ENCODE measurements around the gene DIAPH3.

Gene DIAPH3

GRCh38 chr13:59643906-59644626, 519.7 kb downstream of the DIAPH3 start:
- in situ Hi-C loops (cut with HindIII; ENCODE audit: low pct_ligation_motif_present, low pct_unique_long_range_greater_than_20kb, low sequenced_read_pairs): no loop called here
- DNase-seq: no peak

DNA sequence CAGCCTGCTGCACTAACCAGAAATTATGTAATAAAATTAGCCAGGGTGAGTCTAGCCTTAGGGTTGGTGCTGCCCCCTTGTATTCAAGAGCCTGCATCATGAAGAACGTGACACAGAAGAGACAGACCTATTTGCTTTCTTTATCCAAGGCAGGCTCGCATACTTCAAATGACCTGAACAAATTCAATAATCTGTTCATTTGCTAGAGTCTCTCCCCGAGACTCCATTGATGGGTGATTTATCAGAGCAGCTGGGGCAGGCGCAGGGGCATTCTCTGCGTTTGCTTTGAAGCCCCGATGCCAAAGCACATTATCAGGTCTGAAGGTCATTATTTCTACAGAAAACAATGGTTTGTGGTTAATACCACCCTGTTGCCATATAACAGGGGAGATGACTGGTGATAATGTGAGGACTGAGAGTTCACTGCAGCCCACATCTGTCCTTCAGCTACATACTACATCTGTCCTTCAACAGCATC, 520.3 kb downstream of the DIAPH3 start:
- DNase-seq: no peak
- in situ Hi-C loops (cut with HindIII; ENCODE audit: low pct_ligation_motif_present, low pct_unique_long_range_greater_than_20kb, low sequenced_read_pairs): no loop called here

GRCh38 chr13:59641817-59642216, 521.9 kb downstream of the DIAPH3 start:
- in situ Hi-C loops (cut with HindIII; ENCODE audit: low pct_ligation_motif_present, low pct_unique_long_range_greater_than_20kb, low sequenced_read_pairs): no loop called here
- no peak for DNase-seq

DNA sequence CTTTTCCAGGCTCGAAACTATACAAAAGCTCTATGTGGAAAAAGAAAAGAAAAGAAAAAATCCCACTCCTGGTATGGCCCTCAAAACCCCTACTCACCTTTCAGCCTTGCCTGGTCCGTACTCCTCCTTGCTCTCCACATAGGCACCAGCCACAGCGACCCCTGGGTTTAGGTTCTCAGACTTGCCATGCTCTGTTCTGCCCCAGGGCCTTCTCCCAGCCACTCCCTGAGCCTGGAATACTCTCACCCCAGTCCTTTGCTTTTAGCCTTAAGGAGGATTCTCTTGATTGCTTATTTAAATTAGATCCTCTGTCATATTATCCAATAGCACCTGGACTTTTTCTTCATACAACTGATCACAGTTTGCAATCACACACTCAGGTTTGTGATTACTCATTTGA, 522.5 kb downstream of the DIAPH3 start:
- DNase-seq: no peak
- in situ Hi-C loops (cut with HindIII; ENCODE audit: low pct_ligation_motif_present, low pct_unique_long_range_greater_than_20kb, low sequenced_read_pairs): no loop called here

GRCh38 chr13:59638404-59638803, 525.3 kb downstream of the DIAPH3 start:
- in situ Hi-C loops (cut with HindIII; ENCODE audit: low pct_ligation_motif_present, low pct_unique_long_range_greater_than_20kb, low sequenced_read_pairs): no loop called here
- no peak for DNase-seq

DNA sequence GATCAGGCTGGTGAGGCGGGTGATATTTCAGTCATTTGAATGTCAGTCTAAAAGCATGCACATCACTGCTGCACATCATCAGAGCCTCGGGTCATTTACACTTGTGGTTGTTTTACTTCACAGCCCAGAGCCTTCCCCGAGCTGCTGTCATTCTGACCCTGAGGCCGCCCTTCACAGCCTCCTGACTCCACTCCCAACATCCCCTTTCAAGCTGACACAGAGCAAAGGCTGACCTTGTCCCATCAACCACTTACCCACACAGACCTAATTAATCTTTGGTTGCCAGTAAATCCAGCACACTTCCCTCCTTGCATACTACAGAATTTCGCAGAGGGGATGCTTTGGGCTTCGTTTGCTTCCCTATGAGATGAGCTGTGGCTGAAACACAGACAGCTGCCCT, 528.1 kb downstream of the DIAPH3 start:
- in situ Hi-C loops (cut with HindIII; ENCODE audit: low pct_ligation_motif_present, low pct_unique_long_range_greater_than_20kb, low sequenced_read_pairs): no loop called here

GRCh38 chr13:59633290-59633689, 530.4 kb downstream of the DIAPH3 start:
- in situ Hi-C loops (cut with HindIII; ENCODE audit: low pct_ligation_motif_present, low pct_unique_long_range_greater_than_20kb, low sequenced_read_pairs): no loop called here
- no peak for DNase-seq

More for the DNA sequence above, 528.1 kb downstream of the DIAPH3 start:
- DNase-seq: no peak

- in situ Hi-C loops (cut with HindIII; ENCODE audit: low pct_ligation_motif_present, low pct_unique_long_range_greater_than_20kb, low sequenced_read_pairs): no loop called here
- DNase-seq: no peak
Measured at GRCh38 chr13:59631271-59631670, 532.5 kb downstream of the DIAPH3 start.

DNA sequence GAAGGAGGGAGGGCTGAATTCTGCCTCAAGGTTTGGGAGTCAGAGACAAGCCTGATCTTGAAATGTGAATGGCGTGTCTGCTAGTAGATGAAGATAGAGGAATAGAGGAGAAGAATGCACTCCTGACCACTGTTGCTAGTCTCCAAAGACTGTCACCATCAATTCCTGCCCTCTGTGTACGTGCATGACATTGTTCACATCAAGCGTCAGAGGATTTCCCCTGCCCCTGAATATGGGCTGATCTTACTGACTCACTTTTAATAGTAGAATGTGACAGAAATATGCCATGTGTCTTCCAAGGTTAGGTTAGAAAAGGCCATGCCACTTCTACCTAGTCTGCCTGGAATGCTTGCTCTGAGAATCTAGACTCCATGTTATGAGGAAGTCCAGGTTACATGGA, 538.6 kb downstream of the DIAPH3 start:
- in situ Hi-C loops (cut with HindIII; ENCODE audit: low pct_ligation_motif_present, low pct_unique_long_range_greater_than_20kb, low sequenced_read_pairs): no loop called here
- no peak for DNase-seq

DNA sequence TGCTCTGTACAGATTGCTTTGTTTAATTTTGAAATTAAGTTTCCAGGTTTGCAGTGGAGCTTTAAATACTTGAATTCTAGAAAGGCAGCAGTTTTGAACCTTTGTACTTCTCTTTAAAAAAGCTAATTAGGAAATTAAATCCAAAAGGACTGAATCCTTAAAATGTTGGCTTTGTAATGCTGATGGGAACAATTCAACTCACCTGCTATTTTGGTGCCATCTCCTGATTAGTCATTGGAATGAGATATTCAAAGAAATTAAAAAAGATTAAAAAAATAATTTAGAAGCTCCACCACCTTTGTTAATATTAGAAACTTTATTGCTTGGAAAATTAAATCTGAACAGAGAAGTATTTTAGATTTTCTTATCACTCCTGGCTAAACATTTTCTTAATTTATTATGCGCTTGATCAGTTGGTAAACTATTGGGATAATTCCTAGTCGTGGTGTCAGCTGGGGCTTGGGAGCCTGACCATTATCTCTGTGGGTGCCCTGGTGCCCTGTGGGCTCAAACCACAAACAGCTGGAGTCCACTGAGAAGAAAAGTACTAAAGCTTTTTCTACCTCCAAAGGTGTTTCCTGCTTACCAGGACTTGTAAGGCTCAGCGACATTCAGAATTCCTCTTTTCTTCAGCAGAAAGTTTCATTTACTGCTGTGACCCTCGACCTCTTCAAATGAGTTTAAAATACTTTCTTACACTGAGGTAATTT, 540.4 kb downstream of the DIAPH3 start:
- in situ Hi-C loops (cut with HindIII; ENCODE audit: low pct_ligation_motif_present, low pct_unique_long_range_greater_than_20kb, low sequenced_read_pairs): no loop called here
- DNase-seq: no peak

GRCh38 chr13:59621773-59622172, 542.0 kb downstream of the DIAPH3 start:
- no peak for DNase-seq
- in situ Hi-C loops (cut with HindIII; ENCODE audit: low pct_ligation_motif_present, low pct_unique_long_range_greater_than_20kb, low sequenced_read_pairs): no loop called here
